ENCODE measurements around the gene PIK3AP1. TPM values are rescaled to one million over a fixed set of nuclear protein-coding genes. Genes with fewer than 3 reads are reported as not detected.
A peak's percentile ranks its signal among the peaks of the same experiment; 100 is the strongest.

Gene PIK3AP1
- total and polyA plus RNA-seq, 2 of the 8 experiments (the other 6 are each of a cell fraction or from before 2014, with no cell fraction given), result 1.9 to 4.5 TPM

DNA sequence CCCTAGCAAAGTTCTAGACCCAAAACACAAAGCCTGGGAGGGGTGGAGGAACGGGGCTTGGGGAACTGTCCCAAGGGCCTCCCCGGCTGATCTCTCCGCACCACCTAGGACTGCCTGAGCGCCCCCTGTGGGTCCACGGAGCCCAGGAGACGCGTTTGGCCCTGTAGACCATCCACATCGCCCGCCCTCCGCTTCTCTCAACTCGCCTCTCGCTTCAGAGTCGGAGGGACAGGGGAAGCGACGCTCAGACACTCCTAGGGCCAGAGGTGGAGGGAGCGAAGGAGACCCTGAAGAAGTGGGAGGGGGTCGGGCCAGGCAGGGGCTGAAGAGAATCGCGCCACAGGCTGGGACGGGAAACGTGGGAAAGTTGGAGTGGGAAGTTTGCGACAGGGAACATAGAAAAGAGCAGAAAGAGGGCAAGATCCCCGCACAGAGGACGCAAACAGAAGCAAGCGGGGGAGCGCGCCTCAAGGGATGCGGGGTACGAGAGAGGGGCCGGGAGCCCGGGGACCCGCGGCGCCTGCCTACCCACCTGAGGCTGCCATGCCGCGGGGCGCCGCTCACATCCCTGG, 378 bp downstream of the PIK3AP1 start (continued):
- TF ChIP-seq, protein P1, sequence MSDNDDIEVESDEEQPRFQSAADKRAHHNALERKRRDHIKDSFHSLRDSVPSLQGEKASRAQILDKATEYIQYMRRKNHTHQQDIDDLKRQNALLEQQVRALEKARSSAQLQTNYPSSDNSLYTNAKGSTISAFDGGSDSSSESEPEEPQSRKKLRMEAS (IDR thresholded peaks at IDR 0.05), result peak; percentile 38; the same call in 1 of the 2 replicates
- no peak for TF ChIP-seq TAF7 (optimal IDR thresholded peaks at IDR 0.05; ENCODE audit: borderline replicate concordance, low read depth, low read length)
- TF ChIP-seq TAF1 (IDR thresholded peaks at IDR 0.05; ENCODE audit: low read depth, low read length), result 0 out of 2 replicates have a peak, but pooled peaks have one; percentile 45
- TF ChIP-seq CTBP2 (IDR thresholded peaks at IDR 0.05; ENCODE audit: borderline replicate concordance, insufficient read depth, insufficient read length, low read length), result peak; percentile 18
- TF ChIP-seq POLR2A (IDR thresholded peaks at IDR 0.05; ENCODE audit: control extremely low read depth in 1 of 2, low read depth in 2 of 2, low read length in 2 of 2), result 0 out of 3 replicates have a peak, but pooled peaks of 1 of the 2 experiments have one; percentile 39
- TF ChIP-seq, protein P2, sequence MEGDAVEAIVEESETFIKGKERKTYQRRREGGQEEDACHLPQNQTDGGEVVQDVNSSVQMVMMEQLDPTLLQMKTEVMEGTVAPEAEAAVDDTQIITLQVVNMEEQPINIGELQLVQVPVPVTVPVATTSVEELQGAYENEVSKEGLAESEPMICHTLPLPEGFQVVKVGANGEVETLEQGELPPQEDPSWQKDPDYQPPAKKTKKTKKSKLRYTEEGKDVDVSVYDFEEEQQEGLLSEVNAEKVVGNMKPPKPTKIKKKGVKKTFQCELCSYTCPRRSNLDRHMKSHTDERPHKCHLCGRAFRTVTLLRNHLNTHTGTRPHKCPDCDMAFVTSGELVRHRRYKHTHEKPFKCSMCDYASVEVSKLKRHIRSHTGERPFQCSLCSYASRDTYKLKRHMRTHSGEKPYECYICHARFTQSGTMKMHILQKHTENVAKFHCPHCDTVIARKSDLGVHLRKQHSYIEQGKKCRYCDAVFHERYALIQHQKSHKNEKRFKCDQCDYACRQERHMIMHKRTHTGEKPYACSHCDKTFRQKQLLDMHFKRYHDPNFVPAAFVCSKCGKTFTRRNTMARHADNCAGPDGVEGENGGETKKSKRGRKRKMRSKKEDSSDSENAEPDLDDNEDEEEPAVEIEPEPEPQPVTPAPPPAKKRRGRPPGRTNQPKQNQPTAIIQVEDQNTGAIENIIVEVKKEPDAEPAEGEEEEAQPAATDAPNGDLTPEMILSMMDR (IDR thresholded peaks at IDR 0.05; ENCODE audit: control extremely low read depth in 1 of 3, insufficient read depth in 1 of 3, low read depth in 1 of 3, low read length in 3 of 3), result peak; percentile 67 to 82 (median 75)
- no peak for TF ChIP-seq RFX5 (IDR thresholded peaks at IDR 0.05; ENCODE audit: borderline replicate concordance, low read depth, low read length)
- 0 out of 2 replicates have a peak, but pooled peaks have one; percentile 49 for TF ChIP-seq SUZ12 (IDR thresholded peaks at IDR 0.05; ENCODE audit: low read length)
- no peak for TF ChIP-seq NANOG (IDR thresholded peaks at IDR 0.05; ENCODE audit: insufficient read depth, low read depth, low read length, poor library complexity, severe bottlenecking)
- TF ChIP-seq, protein P3, sequence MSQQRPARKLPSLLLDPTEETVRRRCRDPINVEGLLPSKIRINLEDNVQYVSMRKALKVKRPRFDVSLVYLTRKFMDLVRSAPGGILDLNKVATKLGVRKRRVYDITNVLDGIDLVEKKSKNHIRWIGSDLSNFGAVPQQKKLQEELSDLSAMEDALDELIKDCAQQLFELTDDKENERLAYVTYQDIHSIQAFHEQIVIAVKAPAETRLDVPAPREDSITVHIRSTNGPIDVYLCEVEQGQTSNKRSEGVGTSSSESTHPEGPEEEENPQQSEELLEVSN (IDR thresholded peaks at IDR 0.05), result 0 out of 2 replicates have a peak, but pooled peaks have one; percentile 7
- no peak for TF ChIP-seq KDM1A (IDR thresholded peaks at IDR 0.05; ENCODE audit: borderline replicate concordance, low read length)

Measured in H1 (cell line).